Testis (tissue), 3 donors: ENCODE results near the gene KCNG1. TPM values are rescaled to one million over a fixed set of nuclear protein-coding genes. Genes with fewer than 3 reads are reported as not detected.

Experiments
- DNase-seq: peaks from one replicate; pipeline ENCODE4 v3.0.0-alpha.2; 2019
- H3K27ac ChIP-seq, 2 donors: fragments of 200-600 bp; sonication (generic); one replicate each; pipeline ENCODE4 v1.5.1; 2019
- H3K27me3 ChIP-seq: fragments of 200-600 bp; sonication (generic); one replicate; pipeline ENCODE4 v1.5.1; 2019
- H3K36me3 ChIP-seq: fragments of 200-600 bp; sonication (generic); one replicate; pipeline ENCODE4 v1.5.1; 2017; ENCODE audit warnings: low read depth; ENCODE audit errors: missing control alignments
- H3K4me1 ChIP-seq: fragments of 200-600 bp; sonication (generic); one replicate; pipeline ENCODE4 v1.5.1; 2019
- H3K4me3 ChIP-seq, 2 donors: fragments of 200-600 bp; sonication (generic); one replicate each; pipeline ENCODE4 v1.5.1; 2017 to 2019
- H3K9me3 ChIP-seq: fragments of 200-600 bp; sonication (generic); one replicate; pipeline ENCODE4 v1.5.1; 2017
- POLR2A ChIP-seq: fragments of 450-650 bp; IDR thresholded peaks from one replicate; pipeline ENCODE4 v1.6.1; 2017; ENCODE audit warnings: antibody characterized with exemption, mild to moderate bottlenecking, moderate library complexity
- WGBS, 2 donors: methylation state at CpG; one replicate each; pipeline ENCODE4 v1.1.5; 2018; 5-methylcytosine and 5-hydroxymethylcytosine counted together
- intact Hi-C: fragments of 100-400 bp; cut with DNase I; formaldehyde crosslinking; loops from one replicate; pipeline ENCODE4 v1.15.1; 2023; ENCODE audit warnings: low total_unique reads
- polyA plus RNA-seq: library from polyadenylated mRNA; stranded (reverse); fragments of 350-450 nt; fragmentation: Illumina TruSeq; extraction: RNeasy Lipid Tissue Mini Kit (QIAGEN cat#74804); gene quantifications from one replicate; pipeline ENCODE4 v1.2.3, GENCODE V29; 2014; ENCODE audit warnings: low read depth, low replicate concordance; ENCODE audit not compliant: insufficient read depth
- total RNA-seq, 2 donors: library from RNA; depleted of rRNA; stranded (reverse); fragments of >200 nt; gene quantifications; one replicate each; pipeline ENCODE4 v1.2.3, GENCODE V29; 2016
- TF ChIP-seq, protein P1 (sequence below), 3 experiments: fragments of 450-650 bp in 2 of 3; fragments of 200-600 bp in 1 of 3; sonication (generic) in 1 of 3; IDR thresholded peaks; one replicate each; pipeline ENCODE4 v1.5.1; 2016 to 2019; ENCODE audit warnings: antibody characterized with exemption in 3 of 3, mild to moderate bottlenecking in 2 of 3, moderate library complexity in 1 of 3

The KCNG1 gene
- total and polyA plus RNA-seq, 3 donors from 2014 or later, result 20.9 to 78.2 (median 35.8) TPM

DNA sequence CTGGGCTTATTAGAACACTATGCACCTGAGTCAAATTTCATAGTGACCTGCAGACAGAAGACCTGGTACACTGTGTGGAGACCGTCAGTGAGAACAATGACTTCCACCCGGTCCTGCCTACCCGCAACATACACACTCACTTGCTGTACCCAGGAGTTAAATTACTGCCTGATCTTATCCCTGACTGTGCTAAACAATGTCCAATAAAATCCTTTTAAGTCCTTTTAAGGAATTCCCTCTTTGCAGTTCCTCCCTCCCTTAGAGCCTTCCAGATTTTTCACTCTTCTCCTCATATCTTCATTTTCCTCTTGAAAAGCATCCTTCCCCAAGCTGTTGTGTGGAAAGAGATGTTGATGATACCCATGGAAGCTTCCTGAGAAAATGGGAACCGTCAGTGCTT, 3.4 kb upstream of the KCNG1 start:
- DNase-seq, result no peak
- H3K4me1 ChIP-seq, result peaks cover 3% of the 10 kb centered on the region
- 72 to 75% methylated on average over 4 of the region's 4 CpGs for WGBS, 2 donors
- H3K27me3 ChIP-seq, result no peaks in the 10 kb centered on the region
- intact Hi-C loops, result no loop called here
- H3K4me3 ChIP-seq, result no peak overlapping the region
- TF ChIP-seq POLR2A, result no peak
- TF ChIP-seq, protein P1, sequence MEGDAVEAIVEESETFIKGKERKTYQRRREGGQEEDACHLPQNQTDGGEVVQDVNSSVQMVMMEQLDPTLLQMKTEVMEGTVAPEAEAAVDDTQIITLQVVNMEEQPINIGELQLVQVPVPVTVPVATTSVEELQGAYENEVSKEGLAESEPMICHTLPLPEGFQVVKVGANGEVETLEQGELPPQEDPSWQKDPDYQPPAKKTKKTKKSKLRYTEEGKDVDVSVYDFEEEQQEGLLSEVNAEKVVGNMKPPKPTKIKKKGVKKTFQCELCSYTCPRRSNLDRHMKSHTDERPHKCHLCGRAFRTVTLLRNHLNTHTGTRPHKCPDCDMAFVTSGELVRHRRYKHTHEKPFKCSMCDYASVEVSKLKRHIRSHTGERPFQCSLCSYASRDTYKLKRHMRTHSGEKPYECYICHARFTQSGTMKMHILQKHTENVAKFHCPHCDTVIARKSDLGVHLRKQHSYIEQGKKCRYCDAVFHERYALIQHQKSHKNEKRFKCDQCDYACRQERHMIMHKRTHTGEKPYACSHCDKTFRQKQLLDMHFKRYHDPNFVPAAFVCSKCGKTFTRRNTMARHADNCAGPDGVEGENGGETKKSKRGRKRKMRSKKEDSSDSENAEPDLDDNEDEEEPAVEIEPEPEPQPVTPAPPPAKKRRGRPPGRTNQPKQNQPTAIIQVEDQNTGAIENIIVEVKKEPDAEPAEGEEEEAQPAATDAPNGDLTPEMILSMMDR (IDR thresholded peaks at IDR 0.05), result no peak
- H3K9me3 ChIP-seq, result no peaks in the 10 kb centered on the region
- no peak overlapping the region for H3K27ac ChIP-seq
- H3K36me3 ChIP-seq, result no peaks in the 10 kb centered on the region

DNA sequence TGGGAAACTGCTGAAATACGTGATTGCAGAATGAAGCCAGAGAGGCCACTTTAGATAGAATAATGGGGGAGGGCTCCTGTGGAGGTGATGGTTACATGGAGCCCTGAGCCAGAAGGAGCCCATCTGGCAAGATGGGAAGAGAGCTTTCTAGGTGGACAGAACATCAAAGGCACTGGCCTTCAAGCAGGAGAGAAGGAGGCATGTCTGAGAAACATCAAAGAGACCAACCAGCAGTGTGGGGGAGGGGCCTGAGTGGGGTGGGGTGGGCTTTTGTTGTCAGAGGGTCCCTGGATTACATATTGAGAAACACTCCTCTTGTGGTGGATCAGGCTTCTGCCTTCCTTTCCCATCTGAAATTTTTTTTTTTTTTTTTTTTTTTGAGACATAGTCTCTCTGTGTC, 1.9 kb upstream of the KCNG1 start:
- H3K27me3 ChIP-seq, result no peaks in the 10 kb centered on the region
- H3K27ac ChIP-seq, result no peak overlapping the region
- H3K4me1 ChIP-seq, result peaks cover 3% of the 10 kb centered on the region
- 75 to 79% methylated on average over 1 of the region's 1 CpG for WGBS, 2 donors
- intact Hi-C loops, result no loop called here
- no peak for TF ChIP-seq POLR2A
- TF ChIP-seq, protein P1 (IDR thresholded peaks at IDR 0.05), result no peak
- DNase-seq, result no peak
- no peaks in the 10 kb centered on the region for H3K9me3 ChIP-seq
- H3K4me3 ChIP-seq, result no peak overlapping the region
- no peaks in the 10 kb centered on the region for H3K36me3 ChIP-seq

DNA sequence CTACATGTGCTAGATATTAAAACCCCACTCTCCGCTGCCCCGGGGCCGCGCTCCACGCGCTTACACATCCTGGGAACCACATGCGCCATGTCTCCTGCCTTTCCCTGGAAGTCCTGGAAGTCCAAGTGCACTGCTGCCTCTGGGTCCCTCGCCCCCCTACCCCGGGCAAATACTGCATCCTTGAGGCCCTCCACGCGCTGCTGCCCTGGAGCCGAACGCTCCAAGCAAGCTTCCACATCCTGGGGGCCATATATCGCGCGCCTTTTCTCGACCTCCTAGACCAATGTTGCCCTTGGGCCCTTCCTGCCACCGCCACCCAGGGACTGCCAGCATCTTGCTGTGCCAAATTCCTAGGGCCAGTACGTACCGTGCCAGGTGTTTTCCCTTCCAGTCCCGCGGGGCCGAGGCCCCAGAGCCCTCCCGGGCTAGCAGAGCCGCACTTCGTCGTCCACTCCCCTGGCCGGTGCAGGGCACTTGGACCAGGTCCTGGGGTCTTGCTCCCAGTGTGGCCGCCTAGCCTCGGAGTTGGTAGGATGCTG, 779 bp upstream of the KCNG1 start:
- peak overlapping the region; percentile 51 to 77 for H3K4me3 ChIP-seq
- WGBS, 2 donors, result 23 to 27% methylated on average over 13 to 30 of the region's 30 CpGs
- intact Hi-C loops, result no loop called here

DNA sequence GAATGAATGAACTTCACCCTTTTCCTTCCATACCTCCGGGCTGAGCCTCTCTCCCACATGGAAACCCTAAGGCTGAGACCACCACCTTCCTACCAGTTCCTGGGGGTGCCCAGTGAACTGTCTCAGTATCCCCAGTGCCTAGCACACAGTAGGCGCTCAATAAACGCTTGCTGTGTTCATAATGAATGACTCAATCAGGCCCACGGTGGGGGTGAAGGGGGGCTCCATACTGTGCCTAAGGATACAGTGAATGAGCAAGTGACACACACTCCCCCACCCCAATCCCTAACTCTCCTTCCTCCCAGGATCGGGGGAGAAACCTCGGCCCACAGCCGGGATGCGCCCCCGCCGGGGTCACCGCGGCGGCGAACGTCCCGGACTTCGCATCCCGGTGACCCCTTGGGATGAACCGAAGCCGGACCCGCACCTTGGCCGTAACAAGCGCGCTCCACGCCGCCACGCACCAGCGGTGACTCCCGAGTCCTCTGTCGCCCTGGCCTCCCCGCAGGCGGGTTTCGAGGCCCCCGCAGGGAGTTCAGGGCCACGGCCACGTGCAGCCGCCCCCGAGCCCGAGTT, 592 bp downstream of the KCNG1 start:
- Histone ChIP-seq H3K4me1 (peaks cover 3% of the 10 kb centered on the region), H3K27ac (peak overlapping the region in 1 of 2 donors; percentile 10), H3K4me3 (peak overlapping the region; percentile 51 to 77), H3K27me3 (no peaks in the 10 kb centered on the region), H3K36me3 (no peaks in the 10 kb centered on the region), H3K9me3 (no peaks in the 10 kb centered on the region)
- 8 to 30% methylated on average over 4 to 32 of the region's 39 CpGs for WGBS, 2 donors
- no peak for TF ChIP-seq POLR2A
- TF ChIP-seq, protein P1 (IDR thresholded peaks at IDR 0.05), result no peak
- DNase-seq, result no peak
- intact Hi-C loops, result no loop called here

More for the DNA sequence above, 779 bp upstream of the KCNG1 start:
- H3K27me3 ChIP-seq, result no peaks in the 10 kb centered on the region
- H3K36me3 ChIP-seq, result no peaks in the 10 kb centered on the region
- peaks cover 3% of the 10 kb centered on the region for H3K4me1 ChIP-seq
- H3K9me3 ChIP-seq, result no peaks in the 10 kb centered on the region
- DNase-seq, result no peak
- H3K27ac ChIP-seq, result no peak overlapping the region
- TF ChIP-seq, protein P1 (IDR thresholded peaks at IDR 0.05), result no peak
- TF ChIP-seq POLR2A, result no peak
